H1 (cell line): Measurements from ENCODE around the gene MYRIP. TPM values are rescaled to one million over a fixed set of nuclear protein-coding genes. Genes with fewer than 3 reads are reported as not detected.

ENCODE experiments used
- CTCF ChIA-PET: fragments of 300-600 bp; sonication (Branson Sonifier 250); formaldehyde crosslinking; loops from one replicate; lab custom pipeline; 2021; ENCODE audit not compliant: partially characterized antibody; lab: Charles Lee
- POLR2A ChIA-PET: fragments of 300-600 bp; sonication (Branson Sonifier 250); formaldehyde crosslinking; loops from one replicate; lab custom pipeline; 2021; ENCODE audit warnings: inconsistent platforms; ENCODE audit not compliant: partially characterized antibody; lab: Charles Lee
- DNase-seq, 2 experiments: peaks; one replicate each; pipeline versions ENCODE4 v3.0.0 to v3.0.0-alpha.2; 2010 to 2022; ENCODE audit warnings: low spot score in 2 of 2, low read depth in 1 of 2, mixed read lengths in 1 of 2
- FAIRE-seq: peaks from 2 replicates; lab custom pipeline; 2011; peaks lifted over from hg19 to GRCh38; lab: Jason Lieb, UNC
- H2AFZ ChIP-seq: 2 replicates; pipeline ENCODE4 v1.8.1; 2012; ENCODE audit warnings: low read length, inconsistent platforms
- H2AK5ac ChIP-seq: 2 replicates; pipeline ENCODE4 v1.6.1; 2013; ENCODE audit warnings: low read depth, low read length
- H2BK120ac ChIP-seq: replicated peaks from 2 replicates; pipeline ENCODE3; 2013; ENCODE audit warnings: low read depth, low read length, inconsistent platforms
- H2BK12ac ChIP-seq: 2 replicates; pipeline ENCODE4 v1.6.1; 2013; ENCODE audit warnings: low read depth, low read length
- H2BK15ac ChIP-seq: 2 replicates; pipeline ENCODE4 v1.6.1; 2013; ENCODE audit warnings: low read length
- H2BK20ac ChIP-seq: 2 replicates; pipeline ENCODE4 v1.6.1; 2013; ENCODE audit warnings: low read length
- H2BK5ac ChIP-seq: 2 replicates; pipeline ENCODE4 v1.6.1; 2013; ENCODE audit warnings: low read depth, low read length
- H3K14ac ChIP-seq: 2 replicates; pipeline ENCODE4 v1.6.1; 2013; ENCODE audit warnings: inconsistent platforms; ENCODE audit not compliant: insufficient read length
- H3K18ac ChIP-seq: 2 replicates; pipeline ENCODE4 v1.6.1; 2013; ENCODE audit warnings: low read length; ENCODE audit errors: extremely low read depth
- H3K23ac ChIP-seq: 2 replicates; pipeline ENCODE4 v1.6.1; 2013; ENCODE audit warnings: inconsistent platforms; ENCODE audit not compliant: insufficient read length
- H3K23me2 ChIP-seq: 2 replicates; pipeline ENCODE4 v1.6.1; 2013; ENCODE audit warnings: low read depth, low read length
- H3K27ac ChIP-seq: 2 replicates; pipeline ENCODE4 v1.6.1; 2011; ENCODE audit warnings: low read depth, low read length, inconsistent platforms
- H3K27me3 ChIP-seq, 4 experiments: replicated peaks in 1 of 4; 1 replicate in 1 of 4; 2 replicates in 3 of 4; pipeline versions ENCODE4 v1.6.1 to v1.8.1; 2011 to 2013; ENCODE audit warnings: low read length in 3 of 4, mild to moderate bottlenecking in 3 of 4, inconsistent platforms in 2 of 4, mixed read lengths in 2 of 4, moderate library complexity in 1 of 4; ENCODE audit not compliant: control insufficient read depth in 3 of 4, insufficient read depth in 3 of 4; ENCODE audit errors: extremely low read depth in 1 of 4
- H3K36me3 ChIP-seq, 4 experiments: 2 replicates each; pipeline versions ENCODE4 v1.6.1 to v1.8.1; 2011 to 2013; ENCODE audit warnings: mild to moderate bottlenecking in 4 of 4, low read length in 3 of 4, moderate library complexity in 2 of 4, control low read depth in 1 of 4, inconsistent platforms in 1 of 4; ENCODE audit not compliant: insufficient read depth in 4 of 4, control insufficient read depth in 2 of 4
- H3K4ac ChIP-seq: replicated peaks from 2 replicates; pipeline ENCODE3; 2013; ENCODE audit warnings: low read length, low read depth, mixed read lengths, inconsistent platforms; ENCODE audit not compliant: insufficient read length
- H3K4me1 ChIP-seq, 4 experiments: replicated peaks in 1 of 4; 1 replicate in 1 of 4; 2 replicates in 3 of 4; pipeline versions ENCODE4 v1.6.1 to v1.8.1; 2011 to 2013; ENCODE audit warnings: low read length in 3 of 4, inconsistent platforms in 2 of 4, mixed read lengths in 1 of 4; ENCODE audit not compliant: insufficient read depth in 4 of 4, control insufficient read depth in 3 of 4
- H3K4me2 ChIP-seq, 2 experiments: 2 replicates each; pipeline versions ENCODE4 v1.6.1 to v1.8.1; 2011 to 2013; ENCODE audit warnings: low read depth in 2 of 2, low read length in 2 of 2, control low read depth in 1 of 2, inconsistent platforms in 1 of 2, mild to moderate bottlenecking in 1 of 2; ENCODE audit not compliant: insufficient read depth in 1 of 2
- H3K4me3 ChIP-seq, 4 experiments: fragments of 200-600, 300-600 bp in 1 of 4; sonication (generic), shearing (Covaris generic), sonication (Bioruptor Twin) in 1 of 4; 2 replicates each; pipeline versions ENCODE4 v1.5.1 to v1.8.1; 2011 to 2016; ENCODE audit warnings: low read length in 4 of 4, low read depth in 3 of 4, control low read depth in 2 of 4, inconsistent platforms in 2 of 4, mild to moderate bottlenecking in 2 of 4, mixed read lengths in 1 of 4, moderate library complexity in 1 of 4; ENCODE audit not compliant: insufficient read depth in 2 of 4; ENCODE audit errors: extremely low read depth in 1 of 4
- H3K56ac ChIP-seq: replicated peaks from 2 replicates; pipeline ENCODE3; 2013; ENCODE audit warnings: low read depth, mild to moderate bottlenecking, mixed read lengths, low read length, inconsistent platforms; ENCODE audit not compliant: insufficient read length
- H3K79me1 ChIP-seq: 2 replicates; pipeline ENCODE4 v1.6.1; 2013; ENCODE audit warnings: low read depth, low read length, control low read depth
- H3K79me2 ChIP-seq, 2 experiments: 2 replicates each; pipeline versions ENCODE4 v1.6.1 to v1.8.1; 2012 to 2013; ENCODE audit warnings: low read length in 2 of 2, mild to moderate bottlenecking in 2 of 2, inconsistent platforms in 1 of 2; ENCODE audit not compliant: insufficient read depth in 2 of 2, control insufficient read depth in 1 of 2
- H3K9ac ChIP-seq, 4 experiments: replicated peaks in 1 of 4; 1 replicate in 1 of 4; 2 replicates in 3 of 4; pipeline versions ENCODE4 v1.6.1 to v1.8.1; 2011 to 2013; ENCODE audit warnings: low read depth in 3 of 4, low read length in 3 of 4, control low read depth in 2 of 4, mild to moderate bottlenecking in 2 of 4, moderate library complexity in 2 of 4, inconsistent platforms in 1 of 4; ENCODE audit errors: extremely low read depth in 1 of 4
- H3K9me3 ChIP-seq, 2 experiments: 2 replicates each; pipeline versions ENCODE4 v1.6.1 to v1.8.1; 2012 to 2013; ENCODE audit warnings: mild to moderate bottlenecking in 2 of 2, moderate library complexity in 2 of 2, control low read depth in 1 of 2, inconsistent platforms in 1 of 2, low read depth in 1 of 2, low read length in 1 of 2, mixed read lengths in 1 of 2; ENCODE audit not compliant: insufficient read depth in 2 of 2
- H4K20me1 ChIP-seq, 2 experiments: replicated peaks in 1 of 2; 2 replicates each; pipeline versions ENCODE3 to v1.8.1; 2011 to 2013; ENCODE audit warnings: inconsistent platforms in 2 of 2, low read length in 2 of 2, mild to moderate bottlenecking in 1 of 2; ENCODE audit not compliant: insufficient read depth in 2 of 2, control insufficient read depth in 1 of 2
- H4K5ac ChIP-seq: 2 replicates; pipeline ENCODE4 v1.6.1; 2013; ENCODE audit warnings: low read length, low read depth, mixed read lengths, inconsistent platforms; ENCODE audit not compliant: insufficient read length
- H4K8ac ChIP-seq: 2 replicates; pipeline ENCODE4 v1.8.0; 2013; ENCODE audit warnings: mild to moderate bottlenecking, moderate library complexity, low read length, inconsistent platforms; ENCODE audit not compliant: insufficient read depth; ENCODE audit errors: extremely low read depth
- H4K91ac ChIP-seq: replicated peaks from 2 replicates; pipeline ENCODE3; 2013; ENCODE audit warnings: low read length, mixed read lengths, inconsistent platforms; ENCODE audit not compliant: insufficient read length
- BACH1 ChIP-seq: IDR thresholded peaks from 2 replicates; pipeline ENCODE4 v1.6.1; 2012; ENCODE audit warnings: low read length, improper control_type of control experiment
- BRCA1 ChIP-seq: IDR thresholded peaks from 2 replicates; pipeline ENCODE4 v1.6.1; 2012; ENCODE audit warnings: low read depth, low read length, improper control_type of control experiment
- CBX8 ChIP-seq: fragments of 300-800, 300-1000 bp; sonication (generic); IDR thresholded peaks from 2 replicates; pipeline ENCODE4 v1.7.1; 2016; ENCODE audit warnings: low read depth, low read length, borderline replicate concordance
- CHD2 ChIP-seq: IDR thresholded peaks from 2 replicates; pipeline ENCODE4 v1.6.1; 2012; ENCODE audit warnings: low read length, improper control_type of control experiment
- EGR1 ChIP-seq: IDR thresholded peaks from 2 replicates; pipeline ENCODE4 v1.6.1; 2011; ENCODE audit warnings: low read depth, low read length, borderline replicate concordance
- FOSL1 ChIP-seq: IDR thresholded peaks from 2 replicates; pipeline ENCODE4 v1.6.1; 2011; ENCODE audit warnings: mild to moderate bottlenecking, low read depth, low read length, moderate library complexity; ENCODE audit not compliant: insufficient read depth
- HDAC6 ChIP-seq: IDR thresholded peaks from one replicate; pipeline ENCODE4 v1.7.1; 2012; ENCODE audit warnings: low read depth, mild to moderate bottlenecking, inconsistent platforms, low read length, moderate library complexity
- KDM4A ChIP-seq: IDR thresholded peaks from one replicate; pipeline ENCODE4 v1.7.1; 2012; ENCODE audit warnings: low read depth, mild to moderate bottlenecking, moderate library complexity, low read length, inconsistent platforms; ENCODE audit not compliant: severe bottlenecking
- MAFK ChIP-seq: IDR thresholded peaks from 2 replicates; pipeline ENCODE4 v1.6.1; 2012; ENCODE audit warnings: low read depth, mild to moderate bottlenecking, improper control_type of control experiment, low read length
- POLR2A ChIP-seq, 2 experiments: IDR thresholded peaks; 1 replicate in 1 of 2; 2 replicates in 1 of 2; pipeline ENCODE4 v1.6.1; 2011; ENCODE audit warnings: low read depth in 2 of 2, low read length in 2 of 2, mild to moderate bottlenecking in 2 of 2; ENCODE audit errors: control extremely low read depth in 1 of 2
- RAD21 ChIP-seq, 2 experiments: IDR thresholded peaks in 1 of 2; conservative IDR thresholded peaks in 1 of 2; 2 replicates each; pipeline ENCODE4 v1.6.1; 2011; ENCODE audit warnings: low read depth in 2 of 2, low read length in 2 of 2, improper control_type of control experiment in 1 of 2, inconsistent platforms in 1 of 2, mild to moderate bottlenecking in 1 of 2, moderate library complexity in 1 of 2
- SIRT6 ChIP-seq: IDR thresholded peaks from one replicate; pipeline ENCODE4 v1.7.1; 2012; ENCODE audit warnings: low read length, inconsistent platforms
- SUZ12 ChIP-seq: fragments of 200-600 bp; sonication (generic); IDR thresholded peaks from 2 replicates; pipeline ENCODE4 v1.6.1; 2012; ENCODE audit warnings: mild to moderate bottlenecking, inconsistent platforms, low read length, moderate library complexity, mixed read lengths
- TCF12 ChIP-seq: IDR thresholded peaks from 2 replicates; pipeline ENCODE4 v1.6.1; 2011; ENCODE audit warnings: low read depth, mild to moderate bottlenecking, low read length
- TEAD4 ChIP-seq: IDR thresholded peaks from 2 replicates; pipeline ENCODE4 v1.6.1; 2012; ENCODE audit warnings: low read depth, low read length, inconsistent platforms, mixed read lengths
- ZNF274 ChIP-seq: IDR thresholded peaks from 2 replicates; pipeline ENCODE4 v1.7.0; 2012; ENCODE audit warnings: low read length, borderline replicate concordance; ENCODE audit errors: extremely low read depth
- WGBS, 2 experiments: shearing (Covaris generic) in 1 of 2; methylation state at CpG; one replicate each; pipeline versions ENCODE4 v1.1.6 to v1.1.7; 2013 to 2015; ENCODE audit warnings: low lambda C conversion rate in 2 of 2, mixed read lengths in 2 of 2, inconsistent platforms in 1 of 2, low coverage in 1 of 2, missing lambda C conversion rate in 1 of 2; ENCODE audit not compliant: insufficient replicate concordance in 2 of 2, insufficient coverage in 1 of 2, insufficient read length in 1 of 2; ENCODE audit errors: extremely low coverage in 1 of 2, missing lambda C conversion rate in 1 of 2; 5-methylcytosine and 5-hydroxymethylcytosine counted together
- polyA plus RNA-seq, 7 experiments: library from polyadenylated mRNA; depleted of rRNA in 3 of 7; stranded (reverse) in 5 of 7; unstranded in 2 of 7; fragments of >200 nt in 5 of 7; fragments of 200-250 nt in 2 of 7; gene quantifications; 1 replicate in 5 of 7; 2 replicates in 1 of 7; 4 replicates in 1 of 7; pipeline versions ENCODE4 v1.2.1 to v1.2.3, GENCODE V29; 2011 to 2013; ENCODE audit warnings: missing spikeins in 2 of 7, mixed read lengths in 2 of 7
- total RNA-seq: library from RNA; stranded (reverse); fragmentation: NEBNext Ultra II Directional; extraction: Animal tissue kit (Norgen Biotek cat#: 25700); gene quantifications from 2 replicates; pipeline ENCODE4 v1.2.1, GENCODE V29; 2021

MYRIP gene
- total and polyA plus RNA-seq, 2 of the 8 experiments (the other 6 are each of a cell fraction or from before 2014, with no cell fraction given), result 0.54 to 4.3 TPM

GRCh38 chr3:40242216-40242615, 432.8 kb downstream of the MYRIP start:
- Histone ChIP-seq H3K23me2 (no peaks in the 10 kb centered on the region), H4K5ac (no peak overlapping the region), H2AFZ (no peak overlapping the region), H3K79me2 (no peaks in the 10 kb centered on the region), H3K18ac (no peak overlapping the region), H4K20me1 (no peaks in the 10 kb centered on the region), H3K79me1 (no peaks in the 10 kb centered on the region), H3K4ac (no peak overlapping the region), H3K27me3 (no peaks in the 10 kb centered on the region), H3K56ac (no peak overlapping the region), H2BK5ac (no peak overlapping the region), H2BK15ac (no peak overlapping the region), H3K36me3 (no peaks in the 10 kb centered on the region), H2AK5ac (no peak overlapping the region), H3K9ac (no peak overlapping the region), H4K91ac (no peak overlapping the region), H4K8ac (no peak overlapping the region), H2BK120ac (no peak overlapping the region), H3K23ac (no peak overlapping the region), H3K14ac (no peak overlapping the region), H3K27ac (no peak overlapping the region), H3K4me3 (no peak overlapping the region), H3K9me3 (no peaks in the 10 kb centered on the region), H3K4me1 (no peaks in the 10 kb centered on the region), H2BK20ac (no peak overlapping the region), H3K4me2 (no peak overlapping the region), H2BK12ac (no peak overlapping the region)
- CTCF ChIA-PET, result interaction anchor here (1.3 to 2.8 kb wide), 4 partner anchors 10 to 75 kb away, joined by 3 to 23 read pairs (median 8); no protein-coding TSS in a partner anchor
- DNase-seq (no peak), FAIRE-seq (no peak)
- WGBS, 2 experiments, result 95% methylated on average over 1 of the region's 1 CpG; no CpG with 5 or more reads in 1 of the 2 experiments
- POLR2A ChIA-PET, result interaction anchor here (0.8 kb wide), 1 partner anchor 67 kb away, joined by 3 read pairs; no protein-coding TSS in a partner anchor
- TF ChIP-seq TCF12, result no peak
- TF ChIP-seq FOSL1, result no peak
- TF ChIP-seq BACH1, result no peak
- no peak for TF ChIP-seq CBX8
- no peak for TF ChIP-seq TEAD4
- TF ChIP-seq HDAC6, result no peak
- TF ChIP-seq CHD2, result no peak
- no peak for TF ChIP-seq SUZ12
- TF ChIP-seq POLR2A (IDR thresholded peaks at IDR 0.05; ENCODE audit: control extremely low read depth in 1 of 2, low read depth in 2 of 2, low read length in 2 of 2), result no peak
- TF ChIP-seq EGR1, result no peak
- no peak for TF ChIP-seq SIRT6
- TF ChIP-seq RAD21 (IDR thresholded peaks at IDR 0.05 in 1 of 2, conservative IDR thresholded peaks at IDR 0.05 in 1 of 2; ENCODE audit: low read depth in 2 of 2, low read length in 2 of 2), result no peak
- TF ChIP-seq MAFK, result no peak
- TF ChIP-seq KDM4A, result no peak
- no peak for TF ChIP-seq BRCA1
- TF ChIP-seq ZNF274, result no peak
